Activated CD4-positive, alpha-beta T cell treated with anti-CD3 and anti-CD28 coated beads for 4 hours (primary cell): ENCODE data around the gene LGALS9C.
"Not testable (repeated sequence)": the region's sequence is repeated elsewhere in the genome, so short reads cannot be mapped to it uniquely, and the experiment has no call there.

Experiments
- DNase-seq, 2 donors: peaks; one replicate each; pipeline ENCODE4 v3.0.0-alpha.2; 2020

Gene LGALS9C

GRCh38 chr17:18542234-18542633 is 65.6 kb downstream of the LGALS9C start:
- DNase-seq = not testable (repeated sequence)

- DNase-seq = not testable (repeated sequence)
Measured at GRCh38 chr17:18542907-18543306, 66.3 kb downstream of the LGALS9C start.
